Measurements from ENCODE around the gene PRKCD.

The PRKCD gene

GRCh38 chr3:53193466-53194209, 32.6 kb downstream of the PRKCD start:
- no peak for DNase-seq

GRCh38 chr3:53194210-53195065, 33.4 kb downstream of the PRKCD start:
- no peak for DNase-seq

GRCh38 chr3:53195066-53195450, 34.0 kb downstream of the PRKCD start:
- DNase-seq = no peak

GRCh38 chr3:53195602-53196574, 34.9 kb downstream of the PRKCD start:
- DNase-seq = peak; percentile 58

- peak; percentile 61 for DNase-seq
Measured at GRCh38 chr3:53196575-53197407, 35.8 kb downstream of the PRKCD start.

GRCh38 chr3:53198256-53198977, 37.4 kb downstream of the PRKCD start:
- DNase-seq = no peak

- no peak for DNase-seq
Measured at GRCh38 chr3:53198996-53199395, 38.0 kb downstream of the PRKCD start.

- DNase-seq = no peak
Measured at GRCh38 chr3:53199834-53200233, 38.8 kb downstream of the PRKCD start.

- no peak for DNase-seq
Measured at GRCh38 chr3:53200501-53201498, 39.8 kb downstream of the PRKCD start.

- DNase-seq = no peak
Measured at GRCh38 chr3:53202331-53203015, 41.5 kb downstream of the PRKCD start.

- DNase-seq = no peak
Measured at GRCh38 chr3:53211706-53212702, 51.0 kb downstream of the PRKCD start.

- DNase-seq = no peak
Measured at GRCh38 chr3:53213276-53213675, 52.3 kb downstream of the PRKCD start.

- no peak for DNase-seq
Measured at GRCh38 chr3:53215816-53216215, 54.8 kb downstream of the PRKCD start.

GRCh38 chr3:53216723-53217122, 55.7 kb downstream of the PRKCD start:
- DNase-seq = no peak

GRCh38 chr3:53217175-53217574, 56.2 kb downstream of the PRKCD start:
- no peak for DNase-seq

GRCh38 chr3:53218131-53218530, 57.1 kb downstream of the PRKCD start:
- no peak for DNase-seq

GRCh38 chr3:53219895-53220483, 59.0 kb downstream of the PRKCD start:
- DNase-seq = peak; percentile 79

- no peak for DNase-seq
Measured at GRCh38 chr3:53221345-53221744, 60.3 kb downstream of the PRKCD start.

All from activated naive CD4-positive, alpha-beta T cell treated with Interleukin-2 at 50 U/mL for 16 hours (primary cell).